Measurements from ENCODE around the gene CRYBA4. TPM values are rescaled to one million over a fixed set of nuclear protein-coding genes. Genes with fewer than 3 reads are reported as not detected.
A peak's percentile ranks its signal among the peaks of the same experiment; 100 is the strongest.

CRYBA4 gene
- total RNA-seq, 4 donors from 2014 or later = not detected

- no peak for DNase-seq
- H3K4me3 ChIP-seq = no peak overlapping the region
- H3K36me3 ChIP-seq = no peaks in the 10 kb centered on the region
- H3K27me3 ChIP-seq = no peaks in the 10 kb centered on the region
- TF ChIP-seq POLR2A (IDR thresholded peaks at IDR 0.05) (no peak), CTCF (IDR thresholded peaks at IDR 0.05) (no peak)
- H3K27ac ChIP-seq = no peak overlapping the region
- peaks cover 0 to 16% (median 2%) of the 10 kb centered on the region in 4 donors for H3K4me1 ChIP-seq
- H3K9me3 ChIP-seq = no peaks in the 10 kb centered on the region
These were observed 7.4 kb upstream of the CRYBA4 start for GRCh38 chr22:26614322-26614721.

- Histone ChIP-seq H3K36me3 (no peaks in the 10 kb centered on the region), H3K4me3 (no peak overlapping the region), H3K27ac (peak overlapping the region in 1 of 4 donors; percentile 46), H3K9me3 (no peaks in the 10 kb centered on the region), H3K4me1 (peaks cover 0 to 12% (median 2%) of the 10 kb centered on the region in 4 donors), H3K27me3 (no peaks in the 10 kb centered on the region)
- peak in 2 of 3 donors; percentile 59 to 75 for DNase-seq
- TF ChIP-seq CTCF (IDR thresholded peaks at IDR 0.05) = no peak
- no peak for TF ChIP-seq POLR2A (IDR thresholded peaks at IDR 0.05)
These were observed 6.6 kb upstream of the CRYBA4 start for GRCh38 chr22:26615149-26615548.

- no peaks in the 10 kb centered on the region for H3K36me3 ChIP-seq
- no peak for TF ChIP-seq CTCF (IDR thresholded peaks at IDR 0.05)
- TF ChIP-seq POLR2A (IDR thresholded peaks at IDR 0.05) = no peak
- no peaks in the 10 kb centered on the region for H3K9me3 ChIP-seq
- H3K27ac ChIP-seq = no peak overlapping the region
- no peak for DNase-seq
- H3K4me1 ChIP-seq = peaks cover 0 to 4% (median 0%) of the 10 kb centered on the region in 4 donors
- no peaks in the 10 kb centered on the region for H3K27me3 ChIP-seq
- H3K4me3 ChIP-seq = no peak overlapping the region
These were observed 5.8 kb upstream of the CRYBA4 start for GRCh38 chr22:26615830-26616435.

- Histone ChIP-seq H3K27ac (no peak overlapping the region), H3K27me3 (no peaks in the 10 kb centered on the region), H3K9me3 (no peaks in the 10 kb centered on the region), H3K36me3 (no peaks in the 10 kb centered on the region), H3K4me1 (peaks cover 0 to 3% (median 0%) of the 10 kb centered on the region in 4 donors), H3K4me3 (no peak overlapping the region)
- no peak for DNase-seq
- no peak for TF ChIP-seq CTCF (IDR thresholded peaks at IDR 0.05)
- TF ChIP-seq POLR2A (IDR thresholded peaks at IDR 0.05) = no peak
These were observed 5.1 kb upstream of the CRYBA4 start for GRCh38 chr22:26616650-26617049.

- Histone ChIP-seq H3K27me3 (no peaks in the 10 kb centered on the region), H3K27ac (peak within 1 kb of the TSS in 1 of 4 donors; percentile 10), H3K9me3 (no peaks in the 10 kb centered on the region), H3K36me3 (no peaks in the 10 kb centered on the region), H3K4me3 (no peak within 1 kb of the TSS), H3K4me1 (peaks cover 0 to 3% (median 0%) of the 10 kb centered on the region in 4 donors)
- TF ChIP-seq POLR2A (IDR thresholded peaks at IDR 0.05) = no peak
- TF ChIP-seq CTCF (IDR thresholded peaks at IDR 0.05) = no peak
- DNase-seq = peak in 2 of 3 donors; percentile 52 to 53
These were observed 4.2 kb upstream of the CRYBA4 start, which contains the start of gene CRYBB1 for GRCh38 chr22:26617271-26618199. Gene CRYBB1 (minus strand): TSS chr22:26618027. CDS start chr22:26616319, 1,708 bp downstream.

Data from Peyer's patch (tissue), 4 donors.